HEK293 (cell line): ENCODE measurements around the gene TRAM2.

Experiments
- CTCF ChIA-PET: fragments of 350-600 bp; formaldehyde crosslinking; extraction: SDS; loops from one replicate; lab custom pipeline; 2021; ENCODE audit warnings: antibody characterized with exemption; lab: Yijun Ruan, JAX
- POLR2A ChIA-PET: fragments of 300-600 bp; formaldehyde crosslinking; extraction: SDS; loops from one replicate; lab custom pipeline; 2020; ENCODE audit warnings: antibody characterized with exemption, inconsistent platforms; lab: Yijun Ruan, JAX
- H3K27ac ChIP-seq: fragments of 200-500 bp; sonication (Bioruptor generic); 2 replicates; pipeline ENCODE4 v1.5.1; 2014; ENCODE audit warnings: low read depth, low read length, control low read depth, inconsistent platforms; ENCODE audit errors: extremely low read depth
- H3K36me3 ChIP-seq, 2 experiments: fragments of 200-500 bp in 1 of 2; sonication (Bioruptor generic) in 1 of 2; 1 replicate in 1 of 2; 2 replicates in 1 of 2; pipeline ENCODE4 v1.5.1; 2014 to 2017; ENCODE audit warnings: inconsistent platforms in 2 of 2, low read length in 2 of 2; ENCODE audit not compliant: control insufficient read depth in 2 of 2, insufficient read depth in 1 of 2
- H3K4me1 ChIP-seq: fragments of 200-500 bp; sonication (Bioruptor generic); 2 replicates; pipeline ENCODE4 v1.5.1; 2014; ENCODE audit warnings: mild to moderate bottlenecking, low read length, inconsistent platforms; ENCODE audit not compliant: control insufficient read depth, insufficient read depth
- H3K4me3 ChIP-seq: 2 replicates; pipeline ENCODE4 v1.5.1; 2011; ENCODE audit warnings: low read depth, mild to moderate bottlenecking, control low read depth, low read length, moderate library complexity
- H3K9me3 ChIP-seq: fragments of 200-500 bp; sonication (Bioruptor generic); 2 replicates; pipeline ENCODE4 v1.5.1; 2014; ENCODE audit warnings: low read depth, low read length, inconsistent platforms; ENCODE audit not compliant: control insufficient read depth, insufficient read depth
- GLIS2 ChIP-seq: fragments of 450-650 bp; formaldehyde crosslinking; IDR thresholded peaks from 2 replicates; pipeline ENCODE4 v1.5.1; 2016; ENCODE audit warnings: missing biosample characterization, missing genetic modification characterization
- PRDM2 ChIP-seq: fragments of 450-650 bp; formaldehyde crosslinking; IDR thresholded peaks from 2 replicates; pipeline ENCODE4 v1.5.1; 2016; ENCODE audit warnings: missing biosample characterization, missing genetic modification characterization, borderline replicate concordance
- SETDB1 ChIP-seq: IDR thresholded peaks from one replicate; pipeline ENCODE4 v1.6.1; 2017; ENCODE audit warnings: mild to moderate bottlenecking, low read length, moderate library complexity, mixed read lengths; ENCODE audit not compliant: insufficient read length
- TSHZ1 ChIP-seq: fragments of 450-650 bp; formaldehyde crosslinking; IDR thresholded peaks from 2 replicates; pipeline ENCODE4 v1.5.1; 2016; ENCODE audit warnings: missing biosample characterization, missing genetic modification characterization, borderline replicate concordance
- ZFP37 ChIP-seq: fragments of 450-650 bp; formaldehyde crosslinking; IDR thresholded peaks from 2 replicates; pipeline ENCODE4 v1.5.1; 2016; ENCODE audit warnings: missing biosample characterization, missing genetic modification characterization
- ZNF280C ChIP-seq: fragments of 450-650 bp; formaldehyde crosslinking; IDR thresholded peaks from 2 replicates; pipeline ENCODE4 v1.5.1; 2016; ENCODE audit warnings: missing biosample characterization, missing genetic modification characterization
- ZNF311 ChIP-seq: fragments of 450-650 bp; formaldehyde crosslinking; IDR thresholded peaks from 2 replicates; pipeline ENCODE4 v1.5.1; 2017; ENCODE audit warnings: missing biosample characterization, missing genetic modification characterization, borderline replicate concordance
- ZNF549 ChIP-seq: fragments of 450-650 bp; IDR thresholded peaks from 2 replicates; pipeline ENCODE4 v1.5.1; 2018; ENCODE audit warnings: missing biosample characterization, missing genetic modification characterization, mild to moderate bottlenecking, inconsistent platforms, moderate library complexity
- ZNF629 ChIP-seq: fragments of 450-650 bp; formaldehyde crosslinking; IDR thresholded peaks from 2 replicates; pipeline ENCODE4 v1.5.1; 2017; ENCODE audit warnings: missing biosample characterization, missing genetic modification characterization
- ZNF776 ChIP-seq: fragments of 450-650 bp; formaldehyde crosslinking; IDR thresholded peaks from 2 replicates; pipeline ENCODE4 v1.5.0; 2017; ENCODE audit warnings: missing biosample characterization, missing genetic modification characterization, borderline replicate concordance
- ZSCAN16 ChIP-seq: fragments of 450-650 bp; formaldehyde crosslinking; IDR thresholded peaks from 2 replicates; pipeline ENCODE4 v1.5.1; 2016; ENCODE audit warnings: missing biosample characterization, missing genetic modification characterization

TRAM2 gene

GRCh38 chr6:52533491-52533890, 43.4 kb downstream of the TRAM2 start (continued):
- TF ChIP-seq ZNF776 (tag by site-specific recombination), result no peak

- no peaks in the 10 kb centered on the region for H3K4me1 ChIP-seq
Measured at GRCh38 chr6:52532457-52532856, 44.4 kb downstream of the TRAM2 start.

More at GRCh38 chr6:52532457-52532856, 44.4 kb downstream of the TRAM2 start:
- H3K36me3 ChIP-seq, result peaks cover 0 to 13% of the 10 kb centered on the region in 2 experiments; a peak in 1 of 3 replicates
- POLR2A ChIA-PET, result interaction anchor here (0.6 kb wide), 1 partner anchor 23 kb away, joined by 3 read pairs; no protein-coding TSS in a partner anchor
- H3K27ac ChIP-seq, result no peak overlapping the region
- no peaks in the 10 kb centered on the region for H3K9me3 ChIP-seq
- CTCF ChIA-PET, result interaction anchor here (0.7 to 1.2 kb wide), 3 partner anchors 9 to 268 kb away, joined by 3 to 5 read pairs (median 3); no protein-coding TSS in a partner anchor
- no peak for TF ChIP-seq SETDB1
- no peak for TF ChIP-seq PRDM2 (tag by site-specific recombination)
- no peak for TF ChIP-seq ZNF549
- TF ChIP-seq ZSCAN16 (tag by site-specific recombination), result no peak
- TF ChIP-seq ZFP37 (tag by site-specific recombination), result no peak
- TF ChIP-seq ZNF280C (tag by site-specific recombination), result no peak
- TF ChIP-seq ZNF311 (tag by site-specific recombination), result no peak
- TF ChIP-seq GLIS2, result no peak
- no peak for TF ChIP-seq ZNF629 (tag by site-specific recombination)
- TF ChIP-seq TSHZ1 (tag by site-specific recombination), result no peak
- H3K4me3 ChIP-seq, result no peak overlapping the region
